Umbilical cord (tissue), 2 donors: ENCODE results near the gene SF3B3. TPM values are rescaled to one million over a fixed set of nuclear protein-coding genes. Genes with fewer than 3 reads are reported as not detected.
"Not testable (repeated sequence)": the region's sequence is repeated elsewhere in the genome, so short reads cannot be mapped to it uniquely, and the experiment has no call there.

ENCODE experiments used
- DNase-seq: peaks from one replicate; pipeline ENCODE4 v3.0.0-alpha.2; 2015; ENCODE audit warnings: low spot score
- total RNA-seq: library from RNA; depleted of rRNA; stranded (reverse); fragments of >200 nt; gene quantifications from one replicate; pipeline ENCODE4 v1.2.3, GENCODE V29; 2014; ENCODE audit warnings: low replicate concordance; ENCODE audit not compliant: insufficient read depth

SF3B3 gene
- total RNA-seq, 1 donor from 2014 or later: 64.0 TPM

- no peak for DNase-seq
Measured at GRCh38 chr16:70511833-70512232, 11.8 kb upstream of the SF3B3 start.

GRCh38 chr16:70512456-70512855 lies 11.2 kb upstream of the SF3B3 start:
- no peak for DNase-seq

DNA sequence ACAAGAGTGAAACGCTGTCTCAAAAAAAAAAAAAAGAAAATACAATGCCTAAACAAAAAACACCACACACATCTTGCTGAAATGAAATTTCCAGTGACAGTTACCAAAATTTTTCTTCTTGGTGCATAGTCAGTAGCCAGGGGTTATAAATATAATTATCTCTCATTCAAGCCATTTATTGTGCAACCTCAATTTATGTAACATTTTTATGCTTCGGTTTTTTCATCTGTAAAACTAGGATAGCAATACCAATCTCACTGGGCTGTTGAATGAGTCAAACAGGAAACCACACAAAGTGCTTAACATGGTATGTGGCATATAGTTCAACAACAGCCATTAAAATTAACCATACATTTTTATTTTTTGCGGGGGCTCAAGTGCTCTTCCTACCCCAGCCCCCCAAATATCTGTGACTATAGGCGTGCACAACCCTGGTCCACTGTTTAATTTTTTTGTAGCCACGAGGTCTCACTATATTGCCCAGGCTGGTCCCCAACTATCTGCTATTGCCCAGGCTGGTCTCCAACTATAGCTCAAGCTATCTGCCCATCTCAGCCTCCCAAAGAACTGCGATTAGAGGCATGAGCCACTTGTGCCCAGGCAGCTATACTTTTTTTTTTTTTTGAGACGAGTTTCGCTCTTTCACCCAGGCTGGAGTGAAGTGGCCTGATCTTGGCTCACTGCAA lies 2.9 kb upstream of the SF3B3 start:
- DNase-seq: no peak

- DNase-seq: no peak
Measured at GRCh38 chr16:70522216-70523075, 1.2 kb upstream of the SF3B3 start.

DNA sequence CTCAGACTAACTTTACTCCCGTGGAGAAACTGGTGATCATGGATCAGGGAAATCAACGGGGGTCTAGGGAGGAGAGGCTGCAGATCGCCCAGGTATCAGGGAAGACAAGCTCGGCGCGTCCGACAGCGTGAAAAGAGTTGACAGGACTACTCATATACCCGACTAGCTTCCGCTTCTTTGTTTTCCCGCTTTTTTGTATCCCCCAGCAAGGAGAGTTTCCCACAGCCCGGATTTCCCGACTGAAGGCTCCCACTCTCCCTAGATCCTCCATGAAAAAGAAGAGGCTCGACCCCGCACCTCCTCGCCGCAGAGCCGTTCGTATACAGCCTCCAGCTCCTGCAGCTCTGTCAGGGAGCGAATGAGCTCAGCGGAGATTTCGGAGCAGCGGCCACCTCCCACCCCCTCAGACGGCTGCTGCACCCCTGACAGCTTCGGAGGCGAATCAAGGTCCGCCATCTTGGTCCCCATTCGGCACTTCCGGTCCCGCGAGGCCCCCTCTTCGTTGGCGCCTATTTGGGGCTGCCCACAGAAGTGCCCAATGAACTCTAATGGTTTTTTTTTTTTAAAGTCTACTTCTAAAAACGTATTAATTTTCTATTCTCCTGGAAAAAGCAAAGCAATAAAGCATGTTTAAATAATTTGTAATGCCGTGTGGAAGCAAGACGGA lies 407 bp upstream of the SF3B3 start, which contains the start of gene COG4:
Gene COG4 (minus strand): TSS at position 479 of the 667 bp plus-strand sequence. CDS start 11 bp downstream, at position 468.
- DNase-seq: peak; percentile 91

DNA sequence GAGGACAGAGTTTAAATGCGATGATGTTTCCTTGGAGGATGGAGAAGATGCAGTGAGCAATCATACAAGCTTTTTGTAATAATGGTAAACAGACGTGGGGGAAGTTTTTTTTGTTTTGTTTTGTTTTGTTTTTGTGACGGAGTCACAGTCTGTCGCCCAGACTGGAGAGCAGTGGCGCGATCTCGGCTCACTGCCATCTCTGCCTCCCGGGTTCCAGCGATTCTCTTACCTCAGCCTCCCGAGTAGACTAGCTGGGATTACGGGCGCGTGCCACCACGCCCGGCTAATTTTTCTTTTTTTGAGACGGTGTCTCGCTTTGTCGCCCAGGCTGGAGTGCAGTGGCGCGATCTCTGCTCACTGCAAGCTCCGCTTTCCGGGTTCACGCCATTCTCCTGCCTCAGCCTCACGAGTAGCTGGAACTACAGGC lies 796 bp downstream of the SF3B3 start:
- not testable (repeated sequence) for DNase-seq

DNA sequence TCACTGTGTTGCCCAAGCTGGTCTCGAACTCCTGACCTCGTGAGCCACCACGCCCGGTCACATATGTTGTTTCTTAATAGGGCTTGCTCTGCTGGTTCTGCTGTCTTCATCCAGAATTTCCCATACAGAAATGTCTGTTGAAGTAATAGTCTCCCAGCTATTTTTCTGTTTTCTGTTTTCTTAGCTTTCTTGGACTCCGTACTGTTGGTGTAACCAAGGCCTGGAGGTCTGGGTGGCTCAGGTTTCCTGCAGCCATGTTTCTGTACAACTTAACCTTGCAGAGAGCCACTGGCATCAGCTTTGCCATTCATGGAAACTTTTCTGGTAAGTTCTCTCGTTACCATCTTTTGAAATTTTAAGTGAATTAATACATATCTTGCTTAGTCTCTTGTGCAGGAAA lies 2.8 kb downstream of the SF3B3 start:
- DNase-seq: no peak

DNA sequence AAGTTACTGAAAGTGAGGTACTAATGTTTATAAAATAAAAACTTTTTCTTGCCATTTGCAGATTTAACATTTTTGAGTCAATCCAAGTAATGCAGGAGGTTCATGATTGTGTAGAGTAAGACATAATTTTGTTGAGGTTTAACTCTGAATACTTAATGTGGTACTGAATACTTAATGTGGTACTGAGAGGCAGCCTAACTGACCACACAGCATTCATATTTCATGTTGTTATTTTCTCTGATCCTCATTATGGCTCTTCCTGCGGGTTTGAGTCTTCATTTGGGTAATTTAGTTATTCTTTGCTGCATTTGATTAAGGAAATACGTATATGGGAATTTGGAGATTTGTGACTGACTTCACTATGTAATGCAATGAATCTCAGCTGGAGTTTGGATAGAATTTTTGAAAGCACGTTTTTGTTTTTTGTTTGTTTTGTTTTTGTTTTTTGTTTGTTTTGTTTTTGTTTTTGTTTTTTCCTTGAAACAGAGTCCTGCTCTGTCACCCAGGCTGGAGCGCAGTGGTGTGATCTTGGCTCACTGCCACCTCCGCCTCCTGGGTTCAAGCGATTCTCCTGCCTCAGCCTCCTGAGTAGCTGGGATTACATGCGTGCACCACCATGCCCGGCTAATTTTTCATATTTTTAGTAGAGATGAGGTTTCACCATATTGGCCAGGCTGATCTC lies 3.8 kb downstream of the SF3B3 start:
- no peak for DNase-seq

- DNase-seq: peak; percentile 40
Measured at GRCh38 chr16:70529051-70529777, 5.6 kb downstream of the SF3B3 start.

GRCh38 chr16:70529954-70530353 lies 6.3 kb downstream of the SF3B3 start:
- not testable (repeated sequence) for DNase-seq

DNA sequence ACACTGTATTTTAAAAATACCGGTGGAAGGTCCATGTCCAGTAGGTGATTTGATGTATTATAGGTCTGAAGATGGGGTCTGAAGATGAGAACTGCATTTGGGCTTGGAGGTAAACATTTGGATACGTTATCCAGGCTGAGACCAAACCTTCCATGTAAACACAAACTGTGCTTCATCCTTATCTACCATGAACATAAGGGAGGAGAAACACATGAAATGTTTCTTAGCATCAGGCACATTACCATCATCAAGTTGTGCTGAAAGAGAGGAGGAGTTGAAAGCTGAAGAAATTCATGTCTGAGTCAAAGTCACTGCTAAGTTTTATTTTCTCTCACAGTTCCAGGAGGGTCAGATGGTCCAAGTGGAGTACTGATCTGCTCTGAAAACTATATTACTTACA lies 11.4 kb downstream of the SF3B3 start:
- no peak for DNase-seq

GRCh38 chr16:70540994-70541393 lies 17.4 kb downstream of the SF3B3 start:
- no peak for DNase-seq

DNA sequence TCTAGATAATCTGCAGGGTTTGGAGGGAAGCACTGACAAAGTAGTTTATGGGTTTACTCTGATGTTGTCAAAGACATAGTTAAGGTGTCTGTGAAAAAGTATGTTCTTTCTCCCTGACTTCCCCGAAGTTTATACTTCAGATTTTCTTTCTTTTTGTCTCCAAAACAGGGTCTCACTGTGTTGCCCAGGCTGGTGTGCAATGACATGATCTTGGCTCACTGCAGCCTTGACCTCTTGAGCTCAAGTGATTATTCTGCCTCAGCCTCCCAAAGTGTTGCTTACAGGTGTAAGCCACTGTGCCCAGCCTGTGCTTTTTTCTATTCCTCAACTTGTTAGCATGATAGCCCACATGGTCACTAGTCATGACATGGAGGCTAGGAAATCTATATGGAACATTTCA lies 20.9 kb downstream of the SF3B3 start:
- DNase-seq: no peak

GRCh38 chr16:70548936-70549335 lies 25.3 kb downstream of the SF3B3 start:
- no peak for DNase-seq

DNA sequence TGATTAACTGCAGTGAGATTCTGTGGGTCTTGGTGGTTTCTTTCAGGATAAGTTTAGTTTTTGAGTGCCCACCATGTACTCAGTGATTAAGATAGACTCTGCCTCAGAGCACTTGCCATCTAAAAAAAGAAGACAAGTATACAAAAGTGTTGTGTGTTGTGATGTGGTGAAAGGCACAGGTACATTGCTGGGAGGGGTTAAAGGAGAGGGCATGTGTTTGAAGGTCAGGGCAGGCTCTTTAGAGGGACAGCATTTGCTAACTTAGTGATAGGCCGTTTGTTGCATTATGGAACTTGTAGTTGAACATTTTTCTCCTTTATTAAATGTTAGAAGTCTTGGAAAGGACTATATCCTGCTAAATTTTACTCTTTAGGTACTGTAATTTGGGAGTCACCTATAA lies 26.5 kb downstream of the SF3B3 start:
- no peak for DNase-seq

DNA sequence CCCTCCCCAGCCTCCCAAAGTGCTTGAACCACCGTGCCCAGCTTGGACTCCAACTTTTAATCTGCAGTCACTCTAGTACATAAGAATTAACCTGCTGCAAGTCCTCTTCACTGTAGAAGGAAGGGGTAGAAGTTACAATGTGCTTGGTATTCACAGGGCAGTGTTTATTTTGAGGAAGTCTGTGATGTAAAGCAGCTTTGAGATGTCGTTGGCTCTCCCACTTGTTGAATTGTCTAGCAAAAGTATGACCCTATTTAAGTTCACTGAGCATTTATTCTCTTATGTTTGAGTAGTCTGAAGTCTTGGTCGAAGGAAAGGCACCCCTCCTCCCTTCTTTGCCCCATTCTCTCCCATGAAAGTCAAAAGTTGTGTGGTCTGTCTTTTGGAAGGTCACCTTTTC lies 28.2 kb downstream of the SF3B3 start:
- no peak for DNase-seq

GRCh38 chr16:70552675-70553074 lies 29.1 kb downstream of the SF3B3 start:
- no peak for DNase-seq

DNA sequence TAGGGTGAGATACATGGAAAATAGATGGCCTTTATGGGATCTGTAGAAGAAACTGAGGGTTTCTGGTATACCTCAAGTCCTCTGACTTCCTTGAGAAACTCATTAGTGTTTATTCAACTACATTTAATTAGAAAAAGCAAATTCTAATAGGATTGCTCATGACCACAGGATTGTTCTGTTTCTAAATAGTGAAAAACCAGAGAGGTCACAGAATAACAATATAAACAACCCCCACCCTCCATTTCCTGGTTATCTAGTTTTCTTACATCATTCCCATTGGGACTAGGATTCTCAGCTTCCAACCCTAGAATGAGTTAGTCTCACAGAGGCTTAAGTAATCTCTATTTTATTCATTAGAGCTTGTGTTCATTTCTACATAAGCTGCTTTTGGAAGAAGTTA lies 30.0 kb downstream of the SF3B3 start:
- DNase-seq: no peak

- no peak for DNase-seq
Measured at GRCh38 chr16:70556063-70556462, 32.4 kb downstream of the SF3B3 start.

- no peak for DNase-seq
Measured at GRCh38 chr16:70561623-70562022, 38.0 kb downstream of the SF3B3 start.

- DNase-seq: no peak
Measured at GRCh38 chr16:70563636-70564035, 40.0 kb downstream of the SF3B3 start.
